Cardiac muscle cell (in vitro differentiated cells and primary cell): ENCODE results near the gene FERMT3. TPM values are rescaled to one million over a fixed set of nuclear protein-coding genes. Genes with fewer than 3 reads are reported as not detected.

ENCODE experiments used
- DNase-seq, 2 donors: peaks; one replicate each; pipeline versions ENCODE4 v3.0.0 to v3.0.0-alpha.2; 2010 to 2017; ENCODE audit warnings: low read depth in 1 of 2, low spot score in 1 of 2
- H3K27ac ChIP-seq: fragments of 200-600 bp; sonication (generic); 2 replicates; pipeline ENCODE4 v1.5.1; 2016
- H3K27me3 ChIP-seq: fragments of 200-600 bp; sonication (generic); 2 replicates; pipeline ENCODE4 v1.6.0; 2016; ENCODE audit warnings: control low read depth
- H3K36me3 ChIP-seq: fragments of 200-600 bp; sonication (generic); 2 replicates; pipeline ENCODE4 v1.5.1; 2016; ENCODE audit warnings: control low read depth
- H3K4me1 ChIP-seq: fragments of 200-600 bp; sonication (generic); 2 replicates; pipeline ENCODE4 v1.8.1; 2017; ENCODE audit warnings: low read depth, mild to moderate bottlenecking, mixed run types
- H3K4me3 ChIP-seq: fragments of 200-600 bp; sonication (generic); 2 replicates; pipeline ENCODE4 v1.5.1; 2016; ENCODE audit warnings: mild to moderate bottlenecking
- H3K9me3 ChIP-seq: fragments of 200-600 bp; sonication (generic); 2 replicates; pipeline ENCODE4 v1.5.1; 2017; ENCODE audit warnings: low read depth, mild to moderate bottlenecking, control low read depth
- CTCF ChIP-seq: IDR thresholded peaks from 2 replicates; pipeline ENCODE4 v1.5.1; 2012; ENCODE audit warnings: low read depth, mild to moderate bottlenecking, low read length
- polyA plus RNA-seq: library from polyadenylated mRNA; unstranded; fragments of >200 nt; fragmentation: Nextera tagmentation; extraction: Ambion mirVana; gene quantifications from 2 replicates; pipeline ENCODE4 v1.2.1, GENCODE V29; 2016
- total RNA-seq: library from RNA; depleted of rRNA; stranded (reverse); fragments of >200 nt; gene quantifications from 2 replicates; pipeline ENCODE4 v1.2.3, GENCODE V29; 2016

FERMT3 gene
- total and polyA plus RNA-seq, 2 experiments from 2014 or later, result 1.1 to 1.8 TPM

DNA sequence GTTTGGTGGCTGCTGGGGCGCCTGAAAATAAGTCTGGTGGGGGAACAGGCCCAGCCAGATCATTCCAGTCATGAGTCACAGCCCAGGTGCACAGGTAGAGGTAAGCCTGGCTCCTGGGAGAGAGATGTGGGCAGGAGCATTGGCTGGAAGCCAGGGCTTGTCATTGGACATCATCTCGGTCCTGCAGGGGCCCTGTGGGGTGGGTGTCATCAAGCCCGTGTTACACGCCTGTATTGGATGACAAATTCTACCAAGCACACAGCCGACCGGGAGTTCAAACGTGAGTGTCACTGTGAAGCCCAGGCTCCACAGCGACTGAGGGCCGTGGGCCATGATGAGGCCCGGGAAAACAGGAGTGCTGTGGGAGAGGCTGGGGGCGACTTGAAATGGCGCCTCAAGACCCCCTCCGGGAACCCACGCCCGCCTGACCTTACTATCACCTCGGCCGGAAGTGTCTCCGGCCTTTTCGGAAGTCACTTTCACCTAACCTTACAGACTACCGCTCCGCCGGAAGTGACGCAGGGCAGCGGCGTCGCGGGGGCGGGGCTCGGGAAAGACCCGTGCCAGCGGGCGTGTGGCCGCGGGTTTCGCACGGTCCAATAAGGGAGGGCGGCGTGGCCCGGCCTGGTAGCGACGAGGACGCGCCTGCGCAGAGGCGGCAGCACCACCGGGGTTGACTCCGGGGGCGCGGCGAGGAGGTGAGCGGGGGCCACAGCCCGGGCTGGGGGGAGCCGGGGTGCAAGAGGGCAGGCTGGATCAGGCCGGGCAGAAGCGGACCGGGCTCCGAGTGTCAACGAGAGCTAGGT lies 34.1 kb downstream of the FERMT3 start, which contains the start of gene FKBP2:
TSS of gene FKBP2 (plus strand) at position 661 of the 806 bp plus-strand sequence. CDS start 1,293 bp downstream, outside the sequence.
- peaks cover 5% of the 10 kb centered on the region for H3K4me1 ChIP-seq
- peak within 1 kb of the TSS; percentile 86 for H3K4me3 ChIP-seq

DNA sequence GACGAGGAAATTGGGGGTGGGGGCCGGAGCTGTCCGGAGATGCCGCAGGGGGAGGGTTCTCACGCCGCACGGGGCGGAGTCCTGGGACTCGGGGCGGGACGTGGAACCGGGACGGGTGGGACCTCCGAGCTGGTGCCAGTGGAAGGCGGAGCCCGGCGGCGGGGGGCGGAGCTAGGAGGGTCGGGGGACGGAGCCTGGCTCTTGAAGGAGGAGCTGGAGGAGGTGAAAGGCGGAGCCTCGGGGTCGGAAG lies 34.6 kb downstream of the FERMT3 start:
- peak in 1 of 2 donors; percentile 100 for DNase-seq
- Histone ChIP-seq H3K27ac (peak overlapping the region; percentile 96), H3K36me3 (peaks cover 3% of the 10 kb centered on the region), H3K9me3 (no peaks in the 10 kb centered on the region), H3K27me3 (no peaks in the 10 kb centered on the region), H3K4me3 (peak overlapping the region; percentile 86), H3K4me1 (peaks cover 5% of the 10 kb centered on the region)
- TF ChIP-seq CTCF, result no peak

More for the DNA sequence above, 34.1 kb downstream of the FERMT3 start, which contains the start of gene FKBP2:
- no peaks in the 10 kb centered on the region for H3K27me3 ChIP-seq
- H3K36me3 ChIP-seq, result peaks cover 3% of the 10 kb centered on the region
- H3K27ac ChIP-seq, result peak within 1 kb of the TSS; percentile 96
- no peak for TF ChIP-seq CTCF
- H3K9me3 ChIP-seq, result no peaks in the 10 kb centered on the region
- peak; percentile 99 for DNase-seq

DNA sequence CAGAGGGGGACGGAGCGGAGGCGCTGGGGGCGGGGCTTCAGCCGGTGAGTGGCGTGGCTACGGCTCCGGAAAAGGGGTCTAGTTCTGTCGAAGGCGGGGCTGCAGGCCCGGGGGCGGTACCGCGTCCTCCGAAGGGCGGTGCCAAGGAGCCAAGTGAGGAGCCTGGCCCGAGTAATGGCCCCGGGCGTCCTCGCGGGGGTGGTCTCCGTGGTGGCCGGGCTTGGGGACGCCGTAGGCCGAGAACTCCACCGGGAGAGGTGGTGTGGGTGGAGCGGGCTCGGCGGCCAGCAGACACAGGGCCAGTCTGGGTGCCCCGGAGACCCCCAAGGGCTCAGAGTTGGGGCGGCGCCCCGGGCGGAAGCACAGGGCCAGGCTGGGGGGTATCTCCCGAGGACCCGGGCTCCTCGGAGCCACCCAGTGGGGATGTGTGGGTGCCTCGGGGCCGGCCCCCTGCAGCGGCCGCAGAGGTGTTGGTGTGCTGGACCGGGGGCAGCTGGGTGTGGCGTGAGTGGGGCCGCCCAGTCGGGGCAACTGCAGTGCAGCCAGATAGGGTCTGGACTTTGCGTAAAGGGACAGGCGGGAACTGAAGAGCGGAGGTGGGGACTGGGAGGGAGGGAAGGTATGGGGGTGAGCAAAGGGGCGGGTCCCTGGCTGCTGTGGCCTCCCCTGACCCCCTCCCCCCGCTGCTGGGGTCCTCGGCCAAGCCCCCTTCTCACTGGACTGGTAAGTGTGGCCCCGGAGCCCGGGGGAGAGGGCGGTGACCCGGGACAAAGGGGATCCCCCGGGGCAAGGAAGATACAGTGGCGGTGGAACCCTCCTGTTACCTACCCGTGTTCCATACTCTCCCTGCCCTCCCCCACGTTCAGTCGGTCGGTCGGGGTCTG lies 35.2 kb downstream of the FERMT3 start:
- peaks cover 3% of the 10 kb centered on the region for H3K36me3 ChIP-seq
- no peaks in the 10 kb centered on the region for H3K9me3 ChIP-seq
- H3K27me3 ChIP-seq, result no peaks in the 10 kb centered on the region
- no peak for TF ChIP-seq CTCF
- H3K4me1 ChIP-seq, result peaks cover 5% of the 10 kb centered on the region
- peak overlapping the region; percentile 86 for H3K4me3 ChIP-seq
- peak; percentile 48 to 99 for DNase-seq
- H3K27ac ChIP-seq, result peak overlapping the region; percentile 86

- H3K4me3 ChIP-seq, result no peak overlapping the region
Observed at GRCh38 chr11:64243236-64243854, 36.8 kb downstream of the FERMT3 start.

More at GRCh38 chr11:64243236-64243854, 36.8 kb downstream of the FERMT3 start:
- peaks cover 1% of the 10 kb centered on the region for H3K36me3 ChIP-seq
- no peaks in the 10 kb centered on the region for H3K9me3 ChIP-seq
- TF ChIP-seq CTCF, result no peak
- H3K27me3 ChIP-seq, result no peaks in the 10 kb centered on the region
- DNase-seq, result no peak
- H3K4me1 ChIP-seq, result peaks cover 11% of the 10 kb centered on the region
- H3K27ac ChIP-seq, result no peak overlapping the region
